ENCODE results near the gene NUP98. TPM values are rescaled to one million over a fixed set of nuclear protein-coding genes. Genes with fewer than 3 reads are reported as not detected.
A peak's percentile ranks its signal among the peaks of the same experiment; 100 is the strongest.

NUP98 gene
- total and polyA plus RNA-seq, 2 of the 13 experiments (the other 11 are each of a cell fraction or from before 2014, with no cell fraction given), result 76.6 to 85.3 TPM

DNA sequence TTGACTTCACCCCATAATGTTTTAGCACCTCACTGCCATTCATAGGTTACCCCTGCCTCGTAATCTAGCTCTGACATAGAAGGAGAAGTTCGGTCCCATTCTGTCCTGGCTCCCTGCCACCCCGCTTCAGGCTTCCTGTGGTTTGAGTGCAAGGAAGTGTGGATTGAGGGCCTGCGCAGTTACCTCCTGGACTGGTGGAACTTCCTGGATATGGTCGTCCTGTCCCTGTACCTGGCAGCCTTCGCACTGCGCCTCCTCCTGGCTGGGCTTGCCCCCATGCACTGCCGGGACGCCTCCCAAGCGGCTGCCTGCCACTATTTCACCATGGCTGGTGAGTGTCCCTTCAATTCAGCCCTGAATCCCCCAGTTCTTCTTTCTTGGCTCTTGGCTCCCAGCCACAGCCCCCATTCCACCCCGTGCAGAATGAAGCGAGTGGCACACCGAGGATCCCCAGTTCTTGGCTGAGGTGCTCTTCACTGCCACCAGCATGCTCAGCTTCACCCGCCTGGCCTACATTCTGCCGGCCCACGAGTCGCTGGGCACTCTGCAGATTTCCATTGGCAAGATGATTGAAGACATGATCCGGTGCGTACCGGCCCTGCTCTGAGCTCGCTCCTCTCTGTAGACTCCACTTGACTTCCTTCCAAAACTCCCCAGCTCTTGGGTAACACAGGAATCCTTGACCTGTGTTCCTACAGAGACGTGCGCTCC lies 170.9 kb downstream of the NUP98 start:
- no TSS peak for BruUV-seq (replicated peaks)
- no peaks in the 10 kb centered on the region for H3K4me1 ChIP-seq (ENCODE audit: insufficient read depth, low read length)
- DNase-seq (ENCODE audit: low spot score) (no peak), FAIRE-seq (no peak), ATAC-seq (peak; percentile 54)
- H3K4me2 ChIP-seq (ENCODE audit: low read depth, low read length), result no peak overlapping the region
- no peak overlapping the region for H2AFZ ChIP-seq (ENCODE audit: low read length)
- no peaks in the 10 kb centered on the region for H3K9me3 ChIP-seq (ENCODE audit: low read length)
- H4K20me1 ChIP-seq (ENCODE audit: insufficient read depth, low read length), result no peaks in the 10 kb centered on the region
- TF ChIP-seq, protein P1, sequence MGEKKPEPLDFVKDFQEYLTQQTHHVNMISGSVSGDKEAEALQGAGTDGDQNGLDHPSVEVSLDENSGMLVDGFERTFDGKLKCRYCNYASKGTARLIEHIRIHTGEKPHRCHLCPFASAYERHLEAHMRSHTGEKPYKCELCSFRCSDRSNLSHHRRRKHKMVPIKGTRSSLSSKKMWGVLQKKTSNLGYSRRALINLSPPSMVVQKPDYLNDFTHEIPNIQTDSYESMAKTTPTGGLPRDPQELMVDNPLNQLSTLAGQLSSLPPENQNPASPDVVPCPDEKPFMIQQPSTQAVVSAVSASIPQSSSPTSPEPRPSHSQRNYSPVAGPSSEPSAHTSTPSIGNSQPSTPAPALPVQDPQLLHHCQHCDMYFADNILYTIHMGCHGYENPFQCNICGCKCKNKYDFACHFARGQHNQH (CRISPR knock-in tag; IDR thresholded peaks at IDR 0.05), result no peak
- TF ChIP-seq, protein P2, sequence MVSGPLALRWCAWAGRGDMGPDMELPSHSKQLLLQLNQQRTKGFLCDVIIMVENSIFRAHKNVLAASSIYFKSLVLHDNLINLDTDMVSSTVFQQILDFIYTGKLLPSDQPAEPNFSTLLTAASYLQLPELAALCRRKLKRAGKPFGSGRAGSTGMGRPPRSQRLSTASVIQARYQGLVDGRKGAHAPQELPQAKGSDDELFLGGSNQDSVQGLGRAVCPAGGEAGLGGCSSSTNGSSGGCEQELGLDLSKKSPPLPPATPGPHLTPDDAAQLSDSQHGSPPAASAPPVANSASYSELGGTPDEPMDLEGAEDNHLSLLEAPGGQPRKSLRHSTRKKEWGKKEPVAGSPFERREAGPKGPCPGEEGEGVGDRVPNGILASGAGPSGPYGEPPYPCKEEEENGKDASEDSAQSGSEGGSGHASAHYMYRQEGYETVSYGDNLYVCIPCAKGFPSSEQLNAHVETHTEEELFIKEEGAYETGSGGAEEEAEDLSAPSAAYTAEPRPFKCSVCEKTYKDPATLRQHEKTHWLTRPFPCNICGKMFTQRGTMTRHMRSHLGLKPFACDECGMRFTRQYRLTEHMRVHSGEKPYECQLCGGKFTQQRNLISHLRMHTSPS (CRISPR knock-in tag; IDR thresholded peaks at IDR 0.05; ENCODE audit: low read depth), result no peak
- TF ChIP-seq HDAC2 (CRISPR knock-in tag; IDR thresholded peaks at IDR 0.05) (no peak), DMAP1 (CRISPR knock-in tag; IDR thresholded peaks at IDR 0.05) (no peak), ZNF343 (CRISPR knock-in tag; IDR thresholded peaks at IDR 0.05) (no peak), ZNF776 (CRISPR knock-in tag; IDR thresholded peaks at IDR 0.05) (no peak), ZFP36L1 (CRISPR knock-in tag; IDR thresholded peaks at IDR 0.05) (no peak), RORA (CRISPR knock-in tag; IDR thresholded peaks at IDR 0.05) (no peak), ATF1 (CRISPR knock-in tag; IDR thresholded peaks at IDR 0.05) (no peak), ZNF773 (CRISPR knock-in tag; IDR thresholded peaks at IDR 0.05; ENCODE audit: borderline replicate concordance) (no peak), ZNF232 (CRISPR knock-in tag; IDR thresholded peaks at IDR 0.05; ENCODE audit: borderline replicate concordance) (no peak), HOXA7 (CRISPR knock-in tag; IDR thresholded peaks at IDR 0.05) (no peak), RXRB (CRISPR knock-in tag; IDR thresholded peaks at IDR 0.05; ENCODE audit: borderline replicate concordance) (no peak), ZNF83 (CRISPR knock-in tag; IDR thresholded peaks at IDR 0.05; ENCODE audit: borderline replicate concordance) (no peak)
- TF ChIP-seq, protein P3, sequence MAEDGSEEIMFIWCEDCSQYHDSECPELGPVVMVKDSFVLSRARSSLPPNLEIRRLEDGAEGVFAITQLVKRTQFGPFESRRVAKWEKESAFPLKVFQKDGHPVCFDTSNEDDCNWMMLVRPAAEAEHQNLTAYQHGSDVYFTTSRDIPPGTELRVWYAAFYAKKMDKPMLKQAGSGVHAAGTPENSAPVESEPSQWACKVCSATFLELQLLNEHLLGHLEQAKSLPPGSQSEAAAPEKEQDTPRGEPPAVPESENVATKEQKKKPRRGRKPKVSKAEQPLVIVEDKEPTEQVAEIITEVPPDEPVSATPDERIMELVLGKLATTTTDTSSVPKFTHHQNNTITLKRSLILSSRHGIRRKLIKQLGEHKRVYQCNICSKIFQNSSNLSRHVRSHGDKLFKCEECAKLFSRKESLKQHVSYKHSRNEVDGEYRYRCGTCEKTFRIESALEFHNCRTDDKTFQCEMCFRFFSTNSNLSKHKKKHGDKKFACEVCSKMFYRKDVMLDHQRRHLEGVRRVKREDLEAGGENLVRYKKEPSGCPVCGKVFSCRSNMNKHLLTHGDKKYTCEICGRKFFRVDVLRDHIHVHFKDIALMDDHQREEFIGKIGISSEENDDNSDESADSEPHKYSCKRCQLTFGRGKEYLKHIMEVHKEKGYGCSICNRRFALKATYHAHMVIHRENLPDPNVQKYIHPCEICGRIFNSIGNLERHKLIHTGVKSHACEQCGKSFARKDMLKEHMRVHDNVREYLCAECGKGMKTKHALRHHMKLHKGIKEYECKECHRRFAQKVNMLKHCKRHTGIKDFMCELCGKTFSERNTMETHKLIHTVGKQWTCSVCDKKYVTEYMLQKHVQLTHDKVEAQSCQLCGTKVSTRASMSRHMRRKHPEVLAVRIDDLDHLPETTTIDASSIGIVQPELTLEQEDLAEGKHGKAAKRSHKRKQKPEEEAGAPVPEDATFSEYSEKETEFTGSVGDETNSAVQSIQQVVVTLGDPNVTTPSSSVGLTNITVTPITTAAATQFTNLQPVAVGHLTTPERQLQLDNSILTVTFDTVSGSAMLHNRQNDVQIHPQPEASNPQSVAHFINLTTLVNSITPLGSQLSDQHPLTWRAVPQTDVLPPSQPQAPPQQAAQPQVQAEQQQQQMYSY (CRISPR knock-in tag; IDR thresholded peaks at IDR 0.05), result no peak
- TF ChIP-seq, protein P4, sequence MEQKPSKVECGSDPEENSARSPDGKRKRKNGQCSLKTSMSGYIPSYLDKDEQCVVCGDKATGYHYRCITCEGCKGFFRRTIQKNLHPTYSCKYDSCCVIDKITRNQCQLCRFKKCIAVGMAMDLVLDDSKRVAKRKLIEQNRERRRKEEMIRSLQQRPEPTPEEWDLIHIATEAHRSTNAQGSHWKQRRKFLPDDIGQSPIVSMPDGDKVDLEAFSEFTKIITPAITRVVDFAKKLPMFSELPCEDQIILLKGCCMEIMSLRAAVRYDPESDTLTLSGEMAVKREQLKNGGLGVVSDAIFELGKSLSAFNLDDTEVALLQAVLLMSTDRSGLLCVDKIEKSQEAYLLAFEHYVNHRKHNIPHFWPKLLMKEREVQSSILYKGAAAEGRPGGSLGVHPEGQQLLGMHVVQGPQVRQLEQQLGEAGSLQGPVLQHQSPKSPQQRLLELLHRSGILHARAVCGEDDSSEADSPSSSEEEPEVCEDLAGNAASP (CRISPR knock-in tag; IDR thresholded peaks at IDR 0.05; ENCODE audit: borderline replicate concordance), result no peak
- TF ChIP-seq, protein P5, sequence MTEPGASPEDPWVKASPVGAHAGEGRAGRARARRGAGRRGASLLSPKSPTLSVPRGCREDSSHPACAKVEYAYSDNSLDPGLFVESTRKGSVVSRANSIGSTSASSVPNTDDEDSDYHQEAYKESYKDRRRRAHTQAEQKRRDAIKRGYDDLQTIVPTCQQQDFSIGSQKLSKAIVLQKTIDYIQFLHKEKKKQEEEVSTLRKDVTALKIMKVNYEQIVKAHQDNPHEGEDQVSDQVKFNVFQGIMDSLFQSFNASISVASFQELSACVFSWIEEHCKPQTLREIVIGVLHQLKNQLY (CRISPR knock-in tag; IDR thresholded peaks at IDR 0.05), result no peak
- no peak overlapping the region for H3K9ac ChIP-seq (ENCODE audit: insufficient read depth, low read depth, low read length)
- ChIA-PET POLR2A (no interaction called here), CTCF (ENCODE audit: low intra/inter-chr PET ratio, low total read pairs) (no interaction called here)
- H3K4me3 ChIP-seq (replicated peaks in 1 of 3; ENCODE audit: insufficient read depth in 1 of 3, low read depth in 2 of 3, low read length in 3 of 3), result no peak overlapping the region
- no peaks in the 10 kb centered on the region for H3K36me3 ChIP-seq (replicated peaks in 1 of 2; ENCODE audit: control insufficient read depth in 1 of 2, insufficient read depth in 2 of 2, low read length in 2 of 2)
- H3K27ac ChIP-seq (ENCODE audit: extremely low read length, insufficient read depth, low read length), result no peak overlapping the region
- in situ Hi-C loops (cut with HindIII; ENCODE audit: extremely low pct_ligation_motif_present, low pct_unique_long_range_greater_than_20kb) (no loop called here), intact Hi-C loops (cut with micrococcal nuclease; ENCODE audit: unreplicated experiment) (no loop called here)
- WGBS (ENCODE audit: low lambda C conversion rate), result 70% methylated on average over 23 of the region's 23 CpGs
- H3K79me2 ChIP-seq (ENCODE audit: insufficient read depth, low read length), result no peaks in the 10 kb centered on the region
- H3K27me3 ChIP-seq (ENCODE audit: control insufficient read depth in 1 of 2, insufficient read depth in 2 of 2, low read length in 2 of 2), result 0 out of 5 replicates have a peak, but pooled peaks cover under 1 to 1% of the 10 kb centered on the region in 2 experiments
